CD4-positive, alpha-beta T cell (primary cell): Measurements from ENCODE around the gene TAF11L10. TPM values are rescaled to one million over a fixed set of nuclear protein-coding genes. Genes with fewer than 3 reads are reported as not detected.
"Not testable (repeated sequence)": the region's sequence is repeated elsewhere in the genome, so short reads cannot be mapped to it uniquely, and the experiment has no call there.

Source experiments
- ATAC-seq: fragments of 200-7000 bp; cut with Tn5 transposase; one replicate; pipeline ENCODE4 v1.10.0; 2022; ENCODE audit warnings: mild to moderate bottlenecking; ENCODE audit not compliant: poor library complexity
- CTCF ChIA-PET: fragments of 350-600 bp; sonication (Branson Sonifier 250); formaldehyde crosslinking; loops from one replicate; lab custom pipeline; 2021; ENCODE audit warnings: antibody characterized with exemption, inconsistent platforms; lab: Charles Lee
- POLR2A ChIA-PET: fragments of 350-600 bp; sonication (Branson Sonifier 250); formaldehyde crosslinking; loops from one replicate; lab custom pipeline; 2021; ENCODE audit warnings: antibody characterized with exemption, inconsistent platforms; lab: Charles Lee
- DNase-seq, 14 experiments: peaks; one replicate each; pipeline ENCODE4 v3.0.0-alpha.2; 2013 to 2020; ENCODE audit warnings: mixed read lengths in 2 of 14
- H3K27ac ChIP-seq, 2 donors: one replicate each; pipeline versions ENCODE4 v1.5.1 to v1.7.0; 2013; ENCODE audit warnings: low read length in 2 of 2, low read depth in 1 of 2, mild to moderate bottlenecking in 1 of 2
- H3K27me3 ChIP-seq, 2 experiments: 1 replicate in 1 of 2; 2 replicates in 1 of 2; pipeline versions ENCODE4 v1.6.1 to v1.7.0; 2013; ENCODE audit warnings: low read length in 2 of 2, control low read depth in 1 of 2, mild to moderate bottlenecking in 1 of 2, moderate library complexity in 1 of 2; ENCODE audit not compliant: insufficient read depth in 2 of 2, control insufficient read depth in 1 of 2
- H3K36me3 ChIP-seq: one replicate; pipeline ENCODE4 v1.6.1; 2013; ENCODE audit warnings: low read length, control low read depth; ENCODE audit not compliant: insufficient read depth
- H3K4me1 ChIP-seq: one replicate; pipeline ENCODE4 v1.6.1; 2013; ENCODE audit warnings: low read length, control low read depth; ENCODE audit not compliant: insufficient read depth
- H3K4me3 ChIP-seq: one replicate; pipeline ENCODE4 v1.5.1; 2013; ENCODE audit warnings: mild to moderate bottlenecking, low read length, moderate library complexity
- H3K9me3 ChIP-seq, 2 experiments: 1 replicate in 1 of 2; 2 replicates in 1 of 2; pipeline versions ENCODE4 v1.6.1 to v1.7.0; 2013; ENCODE audit warnings: low read length in 2 of 2, mild to moderate bottlenecking in 2 of 2, control low read depth in 1 of 2, moderate library complexity in 1 of 2; ENCODE audit not compliant: control insufficient read depth in 1 of 2, insufficient read depth in 1 of 2
- H3K27ac Mint-ChIP-seq: one replicate; pipeline ENCODE4 v1.8.0; 2020; ENCODE audit warnings: mixed read lengths
- H3K27me3 Mint-ChIP-seq: one replicate; pipeline ENCODE4 v1.8.0; 2021; ENCODE audit warnings: mixed read lengths
- H3K36me3 Mint-ChIP-seq: one replicate; pipeline ENCODE4 v1.8.0; 2021; ENCODE audit warnings: low read depth, mixed read lengths
- H3K4me1 Mint-ChIP-seq: one replicate; pipeline ENCODE4 v1.8.0; 2021; ENCODE audit warnings: low read depth, mixed read lengths
- H3K4me3 Mint-ChIP-seq: one replicate; pipeline ENCODE4 v1.8.0; 2020; ENCODE audit warnings: mild to moderate bottlenecking, mixed read lengths
- H3K9me3 Mint-ChIP-seq: one replicate; pipeline ENCODE4 v1.8.0; 2020; ENCODE audit warnings: mixed read lengths
- CTCF ChIP-seq: fragments of 200-600 bp; IDR thresholded peaks from one replicate; pipeline ENCODE4 v1.8.0; 2022; ENCODE audit warnings: antibody characterized with exemption, mild to moderate bottlenecking
- intact Hi-C, 2 experiments: fragments of 100-400 bp; cut with DNase I in 1 of 2; cut with micrococcal nuclease in 1 of 2; formaldehyde crosslinking; loops; one replicate each; pipeline versions ENCODE4 v1.15.1 to v1.9.0; 2023 to 2025; cut with DNase I, micrococcal nuclease
- total RNA-seq, 174 experiments: library from RNA in 2 of 174; stranded (reverse) in 2 of 174; gene quantifications; one replicate each; pipeline ENCODE4 v1.2.3 and lab custom pipeline; 2021 to 2026

TAF11L10 gene
- total RNA-seq, 2 experiments from 2014 or later = not detected

- CTCF ChIA-PET = no interaction called here
- Histone ChIP-seq H3K4me3 (no peak overlapping the region), H3K4me1 (no peaks in the 10 kb centered on the region), H3K36me3 (no peaks in the 10 kb centered on the region), H3K27ac (no peak overlapping the region), H3K9me3 (peaks cover 0 to 14% of the 10 kb centered on the region in 2 experiments), H3K27me3 (no peaks in the 10 kb centered on the region)
- no peak for TF ChIP-seq CTCF
- POLR2A ChIA-PET = no interaction called here
- no peaks in the 10 kb centered on the region for H3K36me3 Mint-ChIP-seq
- ATAC-seq = no peak
- H3K27me3 Mint-ChIP-seq = no peaks in the 10 kb centered on the region
- DNase-seq = no peak
- intact Hi-C loops = no loop called here
- H3K27ac Mint-ChIP-seq = no peak overlapping the region
- H3K4me3 Mint-ChIP-seq = no peak overlapping the region
- no peaks in the 10 kb centered on the region for H3K4me1 Mint-ChIP-seq
- no peaks in the 10 kb centered on the region for H3K9me3 Mint-ChIP-seq
These were observed 23.0 kb upstream of the TAF11L10 start for GRCh38 chr5:17620627-17621026.

- no peaks in the 10 kb centered on the region for H3K9me3 Mint-ChIP-seq
- Histone ChIP-seq H3K9me3 (peaks cover 0 to 20% of the 10 kb centered on the region in 2 experiments), H3K4me1 (no peaks in the 10 kb centered on the region), H3K4me3 (no peak overlapping the region), H3K27me3 (no peaks in the 10 kb centered on the region), H3K36me3 (no peaks in the 10 kb centered on the region), H3K27ac (no peak overlapping the region)
- H3K4me3 Mint-ChIP-seq = no peak overlapping the region
- no peaks in the 10 kb centered on the region for H3K36me3 Mint-ChIP-seq
- TF ChIP-seq CTCF = no peak
- intact Hi-C loops = no loop called here
- no peaks in the 10 kb centered on the region for H3K4me1 Mint-ChIP-seq
- H3K27me3 Mint-ChIP-seq = no peaks in the 10 kb centered on the region
- ChIA-PET CTCF (no interaction called here), POLR2A (no interaction called here)
- ATAC-seq (no peak), DNase-seq (no peak)
- H3K27ac Mint-ChIP-seq = no peak overlapping the region
These were observed 21.7 kb upstream of the TAF11L10 start for GRCh38 chr5:17619354-17619753.

- Histone ChIP-seq H3K4me3 (no peak overlapping the region), H3K9me3 (peaks cover 0 to 19% of the 10 kb centered on the region in 2 experiments), H3K27me3 (no peaks in the 10 kb centered on the region), H3K4me1 (no peaks in the 10 kb centered on the region), H3K27ac (no peak overlapping the region), H3K36me3 (no peaks in the 10 kb centered on the region)
- CTCF ChIA-PET = no interaction called here
- POLR2A ChIA-PET = no interaction called here
- Mint-ChIP-seq H3K9me3 (no peaks in the 10 kb centered on the region), H3K36me3 (no peaks in the 10 kb centered on the region), H3K4me3 (no peak overlapping the region), H3K27ac (no peak overlapping the region), H3K27me3 (no peaks in the 10 kb centered on the region), H3K4me1 (no peaks in the 10 kb centered on the region)
- intact Hi-C loops = no loop called here
- ATAC-seq (no peak), DNase-seq (no peak)
- TF ChIP-seq CTCF = no peak
These were observed 17.4 kb upstream of the TAF11L10 start for GRCh38 chr5:17614872-17615605.

GRCh38 chr5:17610092-17610491, 12.5 kb upstream of the TAF11L10 start, which contains the start of gene TAF11L12:
Gene TAF11L12, plus strand, starts transcription at chr5:17610392.
- ATAC-seq, H3K36me3 ChIP-seq, H3K9me3 Mint-ChIP-seq, CTCF ChIA-PET, H3K27ac ChIP-seq, H3K4me3 ChIP-seq, H3K4me1 Mint-ChIP-seq, intact Hi-C loops, H3K27me3 ChIP-seq, H3K27me3 Mint-ChIP-seq, H3K36me3 Mint-ChIP-seq, H3K4me1 ChIP-seq, H3K27ac Mint-ChIP-seq, DNase-seq, H3K4me3 Mint-ChIP-seq, POLR2A ChIA-PET: not testable (repeated sequence)
- peaks cover 0 to 27% of the 10 kb centered on the region in 2 experiments for H3K9me3 ChIP-seq

GRCh38 chr5:17607461-17607860, 9.8 kb upstream of the TAF11L10 start:
- H3K36me3 ChIP-seq, ATAC-seq, CTCF ChIA-PET, H3K9me3 Mint-ChIP-seq, H3K27ac Mint-ChIP-seq, H3K27ac ChIP-seq, POLR2A ChIA-PET, DNase-seq, H3K4me1 ChIP-seq, H3K27me3 Mint-ChIP-seq, intact Hi-C loops, H3K27me3 ChIP-seq, H3K4me3 Mint-ChIP-seq, H3K4me1 Mint-ChIP-seq, H3K36me3 Mint-ChIP-seq, H3K4me3 ChIP-seq: not testable (repeated sequence)
- peaks cover 0 to 24% of the 10 kb centered on the region in 2 experiments for H3K9me3 ChIP-seq
